IPS-15b (cell line): ENCODE results near the gene POLE.
"Not testable (repeated sequence)": the region's sequence is repeated elsewhere in the genome, so short reads cannot be mapped to it uniquely, and the experiment has no call there.

Experiments
- H3K27me3 ChIP-seq: one replicate; pipeline ENCODE4 v1.6.1; 2013; ENCODE audit warnings: low read length; ENCODE audit not compliant: control insufficient read depth, insufficient read depth
- H3K36me3 ChIP-seq: one replicate; pipeline ENCODE4 v1.6.1; 2013; ENCODE audit warnings: low read length; ENCODE audit not compliant: control insufficient read depth, insufficient read depth
- H3K4me1 ChIP-seq: one replicate; pipeline ENCODE4 v1.6.1; 2013; ENCODE audit warnings: mild to moderate bottlenecking, low read length; ENCODE audit not compliant: control insufficient read depth, insufficient read depth
- H3K4me3 ChIP-seq: one replicate; pipeline ENCODE4 v1.5.1; 2013; ENCODE audit warnings: low read depth, low read length
- H3K9ac ChIP-seq: one replicate; pipeline ENCODE4 v1.6.1; 2013; ENCODE audit warnings: low read depth, mild to moderate bottlenecking, low read length
- H3K9me3 ChIP-seq: one replicate; pipeline ENCODE4 v1.6.1; 2013; ENCODE audit warnings: mild to moderate bottlenecking, low read length; ENCODE audit not compliant: control insufficient read depth, insufficient read depth

POLE gene

GRCh38 chr12:132698341-132698740, 11.2 kb upstream of the POLE start:
- Histone ChIP-seq H3K27me3 (no peaks in the 10 kb centered on the region), H3K4me1 (no peaks in the 10 kb centered on the region), H3K36me3 (peaks cover 12% of the 10 kb centered on the region), H3K4me3 (no peak overlapping the region), H3K9me3 (no peaks in the 10 kb centered on the region), H3K9ac (no peak overlapping the region)

DNA sequence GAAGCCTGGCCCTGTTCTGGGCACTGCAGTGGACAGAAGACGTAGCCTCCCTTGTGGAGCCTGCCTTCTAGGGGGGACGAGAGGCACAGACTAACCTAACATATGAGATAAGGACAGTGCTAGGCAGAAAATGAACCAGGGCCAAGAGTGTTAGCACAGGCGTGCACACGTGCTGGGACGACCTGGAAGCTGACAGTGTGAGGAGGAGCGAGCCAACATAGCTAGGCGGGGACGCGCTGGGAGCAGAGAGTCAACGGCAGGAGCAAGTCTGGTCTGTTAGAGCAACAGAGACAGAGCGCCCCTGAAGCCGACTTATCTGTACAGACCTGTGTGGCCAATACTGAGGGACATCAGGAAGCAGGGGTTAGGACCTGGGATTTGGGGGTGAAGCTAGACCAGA, 8.3 kb upstream of the POLE start:
- Histone ChIP-seq H3K9me3 (no peaks in the 10 kb centered on the region), H3K36me3 (peaks cover 7% of the 10 kb centered on the region), H3K4me3 (no peak overlapping the region), H3K4me1 (no peaks in the 10 kb centered on the region), H3K9ac (no peak overlapping the region), H3K27me3 (no peaks in the 10 kb centered on the region)

DNA sequence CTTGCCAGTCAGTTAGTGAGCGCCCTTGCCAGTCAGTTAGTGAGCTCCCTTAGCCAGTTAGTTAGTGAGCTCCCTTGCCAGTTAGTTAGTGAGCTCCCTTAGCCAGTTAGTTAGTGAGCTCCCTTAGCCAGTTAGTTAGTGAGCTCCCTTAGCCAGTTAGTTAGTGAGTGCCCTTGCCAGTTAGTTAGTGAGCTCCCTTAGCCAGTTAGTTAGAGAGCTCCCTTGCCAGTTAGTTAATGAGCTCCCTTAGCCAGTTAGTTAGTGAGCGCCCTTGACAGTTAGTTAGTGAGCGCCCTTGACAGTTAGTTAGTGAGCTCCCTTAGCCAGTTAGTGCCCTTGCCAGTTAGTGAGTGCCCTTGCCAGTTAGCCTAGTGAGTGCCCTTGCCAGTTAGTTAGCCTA, 7.7 kb upstream of the POLE start:
- not testable (repeated sequence) for H3K9ac ChIP-seq, H3K36me3 ChIP-seq, H3K4me3 ChIP-seq, H3K27me3 ChIP-seq, H3K9me3 ChIP-seq, H3K4me1 ChIP-seq

DNA sequence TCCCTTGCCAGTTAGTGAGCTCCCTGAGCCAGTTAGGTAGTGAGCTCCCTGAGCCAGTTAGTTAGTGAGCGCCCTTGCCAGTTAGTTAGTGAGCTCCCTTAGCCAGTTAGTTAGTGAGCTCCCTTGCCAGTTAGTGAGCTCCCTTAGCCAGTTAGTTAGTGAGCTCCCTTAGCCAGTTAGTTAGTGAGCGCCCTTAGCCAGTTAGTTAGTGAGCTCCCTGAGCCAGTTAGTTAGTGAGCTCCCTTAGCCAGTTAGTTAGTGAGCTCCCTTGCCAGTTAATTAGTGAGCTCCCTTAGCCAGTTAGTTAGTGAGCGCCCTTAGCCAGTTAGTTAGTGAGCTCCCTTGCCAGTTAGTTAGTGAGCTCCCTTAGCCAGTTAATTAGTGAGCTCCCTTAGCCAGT, 4.9 kb upstream of the POLE start:
- not testable (repeated sequence) for H3K36me3 ChIP-seq, H3K4me1 ChIP-seq, H3K4me3 ChIP-seq, H3K9me3 ChIP-seq, H3K9ac ChIP-seq
- peaks cover 11% of the 10 kb centered on the region for H3K27me3 ChIP-seq

DNA sequence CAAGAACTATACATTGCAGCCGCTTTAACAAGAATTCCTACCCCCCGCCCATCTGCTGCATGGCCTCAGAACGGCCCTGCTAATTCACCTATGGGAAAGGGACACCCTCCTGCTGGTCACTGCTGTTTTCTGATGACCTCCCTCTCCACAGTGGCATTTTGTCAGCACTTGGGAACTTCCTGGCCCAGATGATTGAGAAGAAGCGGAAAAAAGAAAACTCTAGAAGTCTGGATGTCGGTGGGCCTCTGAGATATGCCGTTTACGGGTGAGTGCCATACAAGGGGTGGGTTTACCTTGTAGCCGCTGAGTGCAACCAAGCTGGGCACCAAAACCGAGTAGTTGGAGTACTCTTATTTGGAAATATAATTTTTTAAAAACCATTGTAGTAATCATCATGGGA, 3.0 kb upstream of the POLE start:
- H3K4me1 ChIP-seq = no peaks in the 10 kb centered on the region
- no peak overlapping the region for H3K4me3 ChIP-seq
- no peak overlapping the region for H3K9ac ChIP-seq
- no peaks in the 10 kb centered on the region for H3K36me3 ChIP-seq
- H3K27me3 ChIP-seq = peaks cover 11% of the 10 kb centered on the region
- no peaks in the 10 kb centered on the region for H3K9me3 ChIP-seq

- Histone ChIP-seq H3K4me1 (no peaks in the 10 kb centered on the region), H3K9me3 (no peaks in the 10 kb centered on the region), H3K36me3 (no peaks in the 10 kb centered on the region), H3K27me3 (peaks cover 11% of the 10 kb centered on the region), H3K4me3 (peak overlapping the region; percentile 18), H3K9ac (no peak overlapping the region)
Measured at GRCh38 chr12:132689227-132689626, 2.1 kb upstream of the POLE start.

GRCh38 chr12:132686825-132687210, 324 bp downstream of the POLE start:
- peak overlapping the region; percentile 52 for H3K4me3 ChIP-seq
- H3K36me3 ChIP-seq = no peaks in the 10 kb centered on the region
- H3K9ac ChIP-seq = peak overlapping the region; percentile 70
- no peaks in the 10 kb centered on the region for H3K4me1 ChIP-seq
- H3K9me3 ChIP-seq = no peaks in the 10 kb centered on the region
- peaks cover 11% of the 10 kb centered on the region for H3K27me3 ChIP-seq

DNA sequence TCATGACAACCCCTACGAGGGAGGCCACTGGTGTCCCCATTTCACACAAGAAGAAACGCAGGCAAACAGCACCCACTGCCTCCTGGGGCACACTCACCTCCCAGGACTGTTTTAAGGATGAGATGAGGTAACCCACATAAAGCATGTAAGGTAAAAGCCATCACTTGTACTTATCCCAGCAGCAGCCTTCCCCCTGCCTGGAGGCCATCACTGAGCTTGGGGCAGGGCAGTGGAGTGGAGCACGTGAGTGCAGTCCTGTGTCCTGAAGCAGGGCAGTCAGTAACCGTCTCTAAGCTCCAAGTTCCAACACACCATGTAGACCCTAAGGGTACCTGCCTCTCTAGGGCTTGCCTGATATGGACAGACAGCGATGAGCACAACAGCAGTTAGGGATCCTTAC, 1.7 kb downstream of the POLE start:
- H3K9ac ChIP-seq = no peak overlapping the region
- H3K36me3 ChIP-seq = no peaks in the 10 kb centered on the region
- no peak overlapping the region for H3K4me3 ChIP-seq

DNA sequence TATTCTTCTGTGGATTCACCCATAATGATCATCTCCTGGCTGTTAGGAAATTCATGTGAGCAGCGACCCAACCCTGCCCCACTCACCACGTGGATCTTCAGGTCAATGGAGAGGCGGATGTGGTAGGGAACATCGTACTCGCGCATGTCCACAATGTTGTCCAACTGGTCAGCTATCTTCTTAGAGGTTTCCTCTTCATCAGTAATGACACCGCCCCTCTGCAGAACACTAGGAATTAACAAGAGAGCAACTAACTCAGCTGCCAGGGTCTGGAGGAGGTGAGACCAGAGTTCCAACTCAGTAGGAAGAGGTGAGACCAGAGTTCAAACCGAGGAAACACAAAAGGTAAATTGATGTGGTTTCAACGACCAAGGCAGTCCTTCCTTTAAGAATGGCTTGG, 9.7 kb downstream of the POLE start:
- H3K4me3 ChIP-seq = no peak overlapping the region
- no peaks in the 10 kb centered on the region for H3K9me3 ChIP-seq
- no peaks in the 10 kb centered on the region for H3K27me3 ChIP-seq
- H3K4me1 ChIP-seq = no peaks in the 10 kb centered on the region
- no peak overlapping the region for H3K9ac ChIP-seq
- H3K36me3 ChIP-seq = peaks cover 56% of the 10 kb centered on the region

More for the DNA sequence above, 1.7 kb downstream of the POLE start:
- Histone ChIP-seq H3K27me3 (peaks cover 11% of the 10 kb centered on the region), H3K4me1 (no peaks in the 10 kb centered on the region), H3K9me3 (no peaks in the 10 kb centered on the region)

- H3K4me1 ChIP-seq = no peaks in the 10 kb centered on the region
- no peak overlapping the region for H3K4me3 ChIP-seq
- H3K9ac ChIP-seq = no peak overlapping the region
- H3K36me3 ChIP-seq = peaks cover 64% of the 10 kb centered on the region
- no peaks in the 10 kb centered on the region for H3K9me3 ChIP-seq
- no peaks in the 10 kb centered on the region for H3K27me3 ChIP-seq
Measured at GRCh38 chr12:132675757-132676432, 11.2 kb downstream of the POLE start.

GRCh38 chr12:132674561-132674960, 12.6 kb downstream of the POLE start:
- Histone ChIP-seq H3K4me1 (no peaks in the 10 kb centered on the region), H3K36me3 (peaks cover 65% of the 10 kb centered on the region), H3K27me3 (no peaks in the 10 kb centered on the region), H3K4me3 (no peak overlapping the region), H3K9me3 (no peaks in the 10 kb centered on the region), H3K9ac (no peak overlapping the region)

DNA sequence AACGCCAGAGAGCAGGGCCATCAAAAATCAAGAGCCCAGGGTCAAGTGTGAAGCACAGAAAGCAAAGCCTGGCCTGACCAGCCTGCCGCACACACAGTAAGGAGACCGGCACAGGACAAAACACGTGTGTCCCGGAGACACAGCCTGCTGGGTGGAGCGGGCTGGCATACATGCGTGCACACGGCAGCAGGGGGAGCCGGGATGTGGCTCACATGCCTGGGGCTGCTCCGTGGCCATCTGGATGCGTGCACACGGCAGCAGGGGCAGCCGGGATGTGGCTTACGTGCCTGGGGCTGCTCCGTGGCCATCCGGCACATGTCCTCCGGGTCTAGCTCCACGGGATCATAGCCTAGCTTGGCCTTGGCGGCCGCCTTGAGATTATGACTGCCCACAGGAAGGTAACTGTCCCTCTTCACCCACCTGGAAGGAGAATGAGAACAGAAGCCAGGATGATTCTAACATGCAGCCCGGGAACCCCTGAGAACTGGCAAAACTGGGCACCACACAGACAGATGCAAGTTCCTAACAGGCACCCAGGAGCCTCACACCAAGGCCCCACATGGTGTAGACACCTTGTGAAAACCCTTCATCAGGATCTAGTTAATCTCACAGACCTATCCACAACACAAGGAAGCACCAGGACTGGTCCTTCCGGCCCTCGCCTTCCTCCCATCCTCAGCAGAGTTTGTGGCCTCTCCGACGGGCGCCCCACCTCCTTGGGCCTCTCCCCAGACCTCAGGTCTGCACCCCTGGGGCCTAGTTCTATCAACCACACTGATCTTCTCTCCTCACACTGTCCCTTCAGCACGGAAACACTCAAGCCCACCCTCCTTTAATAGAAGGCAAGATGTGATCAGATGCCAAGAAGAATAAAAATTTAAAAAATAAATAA, 13.6 kb downstream of the POLE start:
- no peaks in the 10 kb centered on the region for H3K27me3 ChIP-seq
- H3K9me3 ChIP-seq = no peaks in the 10 kb centered on the region
- peaks cover 62% of the 10 kb centered on the region for H3K36me3 ChIP-seq
- no peak overlapping the region for H3K9ac ChIP-seq
- no peaks in the 10 kb centered on the region for H3K4me1 ChIP-seq
- H3K4me3 ChIP-seq = no peak overlapping the region
